Measurements from ENCODE around the gene CORO2B.

The CORO2B gene

DNA sequence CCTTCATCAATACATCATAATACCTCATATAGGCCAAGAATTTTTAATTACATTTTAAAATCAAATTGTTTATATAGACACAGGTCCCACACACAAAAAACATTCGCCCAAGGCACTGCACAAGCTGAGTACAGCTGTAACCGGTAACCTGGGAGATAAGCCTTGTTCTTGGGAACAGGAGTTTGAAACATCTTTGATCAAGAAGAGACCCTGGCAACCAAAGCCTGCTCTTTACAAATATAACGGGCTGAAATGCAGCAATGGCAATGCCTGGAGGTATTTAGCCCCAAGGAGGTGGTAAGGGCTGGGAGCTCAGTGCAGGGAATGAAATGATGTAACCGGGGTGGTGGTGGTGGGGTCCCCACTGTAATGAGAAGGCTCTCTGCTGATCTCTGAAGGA, 7.2 kb upstream of the CORO2B start:
- no peaks in the 10 kb centered on the region for H3K36me3 ChIP-seq (ENCODE audit: insufficient read depth, low read length)
- no peaks in the 10 kb centered on the region for H3K9me3 ChIP-seq (ENCODE audit: insufficient read depth, low read length, severe bottlenecking)
- no peak for ATAC-seq (ENCODE audit: insufficient read depth, low read depth)
- DNase-seq = no peak
- TF ChIP-seq EZH2 (IDR thresholded peaks at IDR 0.05; ENCODE audit: borderline replicate concordance, low read depth, low read length, severe bottlenecking) (no peak), CTCF (IDR thresholded peaks at IDR 0.05; ENCODE audit: borderline replicate concordance, extremely low read depth, low read length, poor library complexity, severe bottlenecking) (no peak)
- no peak overlapping the region for H3K4me2 ChIP-seq (ENCODE audit: insufficient read depth, low read length)
- no peak overlapping the region for H3K4me3 ChIP-seq (ENCODE audit: low read depth in 1 of 2, low read length in 2 of 2)
- no peaks in the 10 kb centered on the region for H3K4me1 ChIP-seq (ENCODE audit: insufficient read depth, low read length)
- no peak overlapping the region for H3K27ac ChIP-seq (ENCODE audit: low read length)
- no peak overlapping the region for H2AFZ ChIP-seq (ENCODE audit: low read depth, low read length)
- H3K27me3 ChIP-seq (ENCODE audit: insufficient read depth, low read length, poor library complexity) = peaks cover 22% of the 10 kb centered on the region
- H4K20me1 ChIP-seq (ENCODE audit: insufficient read depth, low read length) = peaks cover 2% of the 10 kb centered on the region; the same call in 1 of the 2 replicates
- H3K79me2 ChIP-seq (ENCODE audit: insufficient read depth, low read length) = no peaks in the 10 kb centered on the region
- H3K9ac ChIP-seq (ENCODE audit: low read depth, low read length) = no peak overlapping the region

GRCh38 chr15:68572309-68572708, 6.5 kb upstream of the CORO2B start:
- peaks cover 22% of the 10 kb centered on the region for H3K27me3 ChIP-seq (ENCODE audit: insufficient read depth, low read length, poor library complexity)
- ATAC-seq (ENCODE audit: insufficient read depth, low read depth) (no peak), DNase-seq (no peak)
- no peak overlapping the region for H3K4me3 ChIP-seq (ENCODE audit: low read depth in 1 of 2, low read length in 2 of 2)
- H3K9ac ChIP-seq (ENCODE audit: low read depth, low read length) = no peak overlapping the region
- H2AFZ ChIP-seq (ENCODE audit: low read depth, low read length) = no peak overlapping the region
- peaks cover 2% of the 10 kb centered on the region; the same call in 1 of the 2 replicates for H4K20me1 ChIP-seq (ENCODE audit: insufficient read depth, low read length)
- no peak for TF ChIP-seq EZH2 (IDR thresholded peaks at IDR 0.05; ENCODE audit: borderline replicate concordance, low read depth, low read length, severe bottlenecking)
- TF ChIP-seq CTCF (IDR thresholded peaks at IDR 0.05; ENCODE audit: borderline replicate concordance, extremely low read depth, low read length, poor library complexity, severe bottlenecking) = no peak
- H3K36me3 ChIP-seq (ENCODE audit: insufficient read depth, low read length) = no peaks in the 10 kb centered on the region
- no peak overlapping the region for H3K4me2 ChIP-seq (ENCODE audit: insufficient read depth, low read length)
- no peak overlapping the region for H3K27ac ChIP-seq (ENCODE audit: low read length)
- no peaks in the 10 kb centered on the region for H3K79me2 ChIP-seq (ENCODE audit: insufficient read depth, low read length)
- H3K4me1 ChIP-seq (ENCODE audit: insufficient read depth, low read length) = no peaks in the 10 kb centered on the region
- H3K9me3 ChIP-seq (ENCODE audit: insufficient read depth, low read length, severe bottlenecking) = no peaks in the 10 kb centered on the region

GRCh38 chr15:68572921-68573320, 5.9 kb upstream of the CORO2B start:
- no peak overlapping the region for H3K4me3 ChIP-seq (ENCODE audit: low read depth in 1 of 2, low read length in 2 of 2)
- H3K4me2 ChIP-seq (ENCODE audit: insufficient read depth, low read length) = no peak overlapping the region
- no peak overlapping the region for H3K9ac ChIP-seq (ENCODE audit: low read depth, low read length)
- peaks cover 2% of the 10 kb centered on the region; the same call in 1 of the 2 replicates for H4K20me1 ChIP-seq (ENCODE audit: insufficient read depth, low read length)
- no peaks in the 10 kb centered on the region for H3K36me3 ChIP-seq (ENCODE audit: insufficient read depth, low read length)
- DNase-seq (no peak), ATAC-seq (ENCODE audit: insufficient read depth, low read depth) (no peak)
- no peaks in the 10 kb centered on the region for H3K9me3 ChIP-seq (ENCODE audit: insufficient read depth, low read length, severe bottlenecking)
- peaks cover 22% of the 10 kb centered on the region for H3K27me3 ChIP-seq (ENCODE audit: insufficient read depth, low read length, poor library complexity)
- TF ChIP-seq CTCF (IDR thresholded peaks at IDR 0.05; ENCODE audit: borderline replicate concordance, extremely low read depth, low read length, poor library complexity, severe bottlenecking) (no peak), EZH2 (IDR thresholded peaks at IDR 0.05; ENCODE audit: borderline replicate concordance, low read depth, low read length, severe bottlenecking) (no peak)
- no peaks in the 10 kb centered on the region for H3K79me2 ChIP-seq (ENCODE audit: insufficient read depth, low read length)
- H3K27ac ChIP-seq (ENCODE audit: low read length) = no peak overlapping the region
- no peak overlapping the region for H2AFZ ChIP-seq (ENCODE audit: low read depth, low read length)
- no peaks in the 10 kb centered on the region for H3K4me1 ChIP-seq (ENCODE audit: insufficient read depth, low read length)

GRCh38 chr15:68574046-68574445, 4.7 kb upstream of the CORO2B start:
- Histone ChIP-seq H3K4me3 (ENCODE audit: low read depth in 1 of 2, low read length in 2 of 2) (no peak overlapping the region), H3K79me2 (ENCODE audit: insufficient read depth, low read length) (no peaks in the 10 kb centered on the region), H3K27ac (ENCODE audit: low read length) (no peak overlapping the region), H3K4me2 (ENCODE audit: insufficient read depth, low read length) (no peak overlapping the region), H3K9me3 (ENCODE audit: insufficient read depth, low read length, severe bottlenecking) (no peaks in the 10 kb centered on the region), H3K4me1 (ENCODE audit: insufficient read depth, low read length) (no peaks in the 10 kb centered on the region), H3K9ac (ENCODE audit: low read depth, low read length) (no peak overlapping the region), H4K20me1 (ENCODE audit: insufficient read depth, low read length) (peaks cover 2% of the 10 kb centered on the region; the same call in 1 of the 2 replicates), H3K36me3 (ENCODE audit: insufficient read depth, low read length) (no peaks in the 10 kb centered on the region), H2AFZ (ENCODE audit: low read depth, low read length) (no peak overlapping the region), H3K27me3 (ENCODE audit: insufficient read depth, low read length, poor library complexity) (peaks cover 22% of the 10 kb centered on the region)
- ATAC-seq (ENCODE audit: insufficient read depth, low read depth) = no peak
- TF ChIP-seq CTCF (IDR thresholded peaks at IDR 0.05; ENCODE audit: borderline replicate concordance, extremely low read depth, low read length, poor library complexity, severe bottlenecking) (no peak), EZH2 (IDR thresholded peaks at IDR 0.05; ENCODE audit: borderline replicate concordance, low read depth, low read length, severe bottlenecking) (no peak)
- no peak for DNase-seq

Measured in DND-41 (cell line).